ENCODE measurements around the gene CLCA4. TPM values are rescaled to one million over a fixed set of nuclear protein-coding genes. Genes with fewer than 3 reads are reported as not detected.
"Not testable (repeated sequence)": the region's sequence is repeated elsewhere in the genome, so short reads cannot be mapped to it uniquely, and the experiment has no call there.

Gene CLCA4
- total and polyA plus RNA-seq, 9 donors, result 0.12 to 0.23 (median 0.22) TPM; not detected in 6

DNA sequence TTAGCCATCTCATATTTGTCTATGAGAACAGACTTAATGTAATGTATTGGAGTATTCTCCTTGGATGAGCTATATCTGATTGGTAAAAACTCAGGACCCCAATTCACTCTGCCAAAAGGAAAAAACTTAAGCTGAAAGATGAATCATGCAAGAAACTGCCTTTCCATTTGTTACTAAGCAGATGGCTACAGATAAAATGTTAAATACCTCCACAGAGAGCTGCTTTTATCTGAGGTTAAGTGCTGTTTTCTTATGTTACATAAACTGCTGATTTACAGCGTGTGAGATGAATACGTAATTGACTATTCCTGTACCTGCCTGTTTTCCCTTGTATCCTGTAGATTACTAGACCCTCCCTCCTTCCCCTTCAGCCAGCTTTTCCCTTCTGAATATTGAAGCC is 49.3 kb downstream of the CLCA4 start:
- 25 to 67% (median 62%) methylated on average over 2 of the region's 2 CpGs for WGBS, 3 donors
- no peak overlapping the region for H3K27ac ChIP-seq
- TF ChIP-seq EP300 (IDR thresholded peaks at IDR 0.05) (no peak), POLR2A (IDR thresholded peaks at IDR 0.05) (no peak)
- TF ChIP-seq, protein P1, sequence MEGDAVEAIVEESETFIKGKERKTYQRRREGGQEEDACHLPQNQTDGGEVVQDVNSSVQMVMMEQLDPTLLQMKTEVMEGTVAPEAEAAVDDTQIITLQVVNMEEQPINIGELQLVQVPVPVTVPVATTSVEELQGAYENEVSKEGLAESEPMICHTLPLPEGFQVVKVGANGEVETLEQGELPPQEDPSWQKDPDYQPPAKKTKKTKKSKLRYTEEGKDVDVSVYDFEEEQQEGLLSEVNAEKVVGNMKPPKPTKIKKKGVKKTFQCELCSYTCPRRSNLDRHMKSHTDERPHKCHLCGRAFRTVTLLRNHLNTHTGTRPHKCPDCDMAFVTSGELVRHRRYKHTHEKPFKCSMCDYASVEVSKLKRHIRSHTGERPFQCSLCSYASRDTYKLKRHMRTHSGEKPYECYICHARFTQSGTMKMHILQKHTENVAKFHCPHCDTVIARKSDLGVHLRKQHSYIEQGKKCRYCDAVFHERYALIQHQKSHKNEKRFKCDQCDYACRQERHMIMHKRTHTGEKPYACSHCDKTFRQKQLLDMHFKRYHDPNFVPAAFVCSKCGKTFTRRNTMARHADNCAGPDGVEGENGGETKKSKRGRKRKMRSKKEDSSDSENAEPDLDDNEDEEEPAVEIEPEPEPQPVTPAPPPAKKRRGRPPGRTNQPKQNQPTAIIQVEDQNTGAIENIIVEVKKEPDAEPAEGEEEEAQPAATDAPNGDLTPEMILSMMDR (IDR thresholded peaks at IDR 0.05), result no peak

GRCh38 chr1:86596741-86597290 is 49.9 kb downstream of the CLCA4 start:
- Histone ChIP-seq H3K4me3 (no peak overlapping the region), H3K27ac (no peak overlapping the region), H3K4me1 (ENCODE audit: insufficient read depth) (no peaks in the 10 kb centered on the region), H3K9me3 (no peaks in the 10 kb centered on the region), H3K36me3 (no peaks in the 10 kb centered on the region), H3K27me3 (no peaks in the 10 kb centered on the region)
- intact Hi-C loops (cut with DNase I), result no loop called here
- TF ChIP-seq EP300 (IDR thresholded peaks at IDR 0.05) (no peak), POLR2A (IDR thresholded peaks at IDR 0.05) (no peak)
- TF ChIP-seq, protein P1 (IDR thresholded peaks at IDR 0.05), result no peak
- DNase-seq, result no peak
- WGBS, 3 donors, result 77 to 79% (median 77%) methylated on average over 3 of the region's 3 CpGs

More for the DNA sequence above, 49.3 kb downstream of the CLCA4 start:
- H3K4me1 ChIP-seq (ENCODE audit: insufficient read depth), result no peaks in the 10 kb centered on the region
- H3K9me3 ChIP-seq, result no peaks in the 10 kb centered on the region
- DNase-seq, result no peak
- H3K36me3 ChIP-seq, result no peaks in the 10 kb centered on the region
- H3K27me3 ChIP-seq, result no peaks in the 10 kb centered on the region
- H3K4me3 ChIP-seq, result no peak overlapping the region
- intact Hi-C loops (cut with DNase I), result no loop called here

GRCh38 chr1:86606080-86606479 is 59.2 kb downstream of the CLCA4 start:
- H3K4me1 ChIP-seq (ENCODE audit: insufficient read depth); intact Hi-C loops (cut with DNase I); H3K4me3 ChIP-seq; DNase-seq; H3K9me3 ChIP-seq; H3K27me3 ChIP-seq; H3K27ac ChIP-seq; H3K36me3 ChIP-seq: not testable (repeated sequence)
- WGBS, 3 donors, result 87 to 92% (median 91%) methylated on average over 2 of the region's 2 CpGs

DNA sequence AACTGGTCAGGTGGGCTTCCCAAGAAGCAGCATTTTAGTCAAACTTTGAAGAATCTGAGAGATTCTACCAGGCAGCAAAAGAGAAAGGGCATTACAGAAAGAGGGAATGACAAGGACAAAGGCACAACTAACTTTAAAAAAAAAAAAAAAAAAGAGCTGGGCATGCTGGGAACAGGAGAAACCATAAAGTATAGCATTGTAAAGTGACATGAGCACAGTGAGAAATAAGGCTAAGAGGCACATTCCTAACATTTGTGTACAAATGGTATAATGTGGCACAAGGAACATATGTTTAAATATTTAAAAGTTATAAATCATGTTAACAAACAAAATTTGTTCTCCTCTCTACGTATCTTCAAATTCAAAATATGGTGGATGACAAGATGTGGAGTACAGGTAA is 69.6 kb downstream of the CLCA4 start:
- TF ChIP-seq, protein P1 (IDR thresholded peaks at IDR 0.05), result no peak
- TF ChIP-seq POLR2A (IDR thresholded peaks at IDR 0.05) (no peak), EP300 (IDR thresholded peaks at IDR 0.05) (no peak)
- DNase-seq, result no peak
- Histone ChIP-seq H3K4me3 (no peak overlapping the region), H3K4me1 (ENCODE audit: insufficient read depth) (no peaks in the 10 kb centered on the region), H3K27ac (no peak overlapping the region), H3K9me3 (no peaks in the 10 kb centered on the region), H3K27me3 (no peaks in the 10 kb centered on the region), H3K36me3 (no peaks in the 10 kb centered on the region)
- 49 to 56% (median 52%) methylated on average over 1 of the region's 1 CpG for WGBS, 3 donors
- intact Hi-C loops (cut with DNase I), result no loop called here

GRCh38 chr1:86616871-86617270 is 70.0 kb downstream of the CLCA4 start:
- Histone ChIP-seq H3K27me3 (no peaks in the 10 kb centered on the region), H3K4me1 (ENCODE audit: insufficient read depth) (no peaks in the 10 kb centered on the region), H3K36me3 (no peaks in the 10 kb centered on the region), H3K27ac (no peak overlapping the region), H3K9me3 (peaks cover 0 to under 1% of the 10 kb centered on the region in 2 donors), H3K4me3 (no peak overlapping the region)
- no peak for DNase-seq
- intact Hi-C loops (cut with DNase I), result no loop called here
- 70 to 73% (median 71%) methylated on average over 1 of the region's 1 CpG for WGBS, 3 donors
- TF ChIP-seq, protein P1 (IDR thresholded peaks at IDR 0.05), result no peak
- no peak for TF ChIP-seq POLR2A (IDR thresholded peaks at IDR 0.05)

All from ovary (tissue), 9 donors.